Tibial artery (tissue), 4 donors: ENCODE results near the gene GATAD2B.

Experiments used
- DNase-seq, 2 donors: peaks; one replicate each; pipeline ENCODE4 v3.0.0-alpha.2; 2019
- H3K27ac ChIP-seq, 2 donors: fragments of 200-600 bp; sonication (generic) in 1 of 2; 1 replicate in 1 of 2; 2 replicates in 1 of 2; pipeline ENCODE4 v1.5.1; 2018 to 2019; ENCODE audit warnings: mild to moderate bottlenecking in 1 of 2
- H3K27me3 ChIP-seq, 2 donors: fragments of 200-600 bp; sonication (generic) in 1 of 2; one replicate each; pipeline versions ENCODE4 v1.5.1 to v1.6.0; 2016 to 2019
- H3K36me3 ChIP-seq, 3 donors: fragments of 200-600 bp; sonication (generic) in 2 of 3; one replicate each; pipeline ENCODE4 v1.5.1; 2016 to 2019; ENCODE audit warnings: mild to moderate bottlenecking in 2 of 3
- H3K4me1 ChIP-seq, 4 donors: fragments of 200-600 bp; sonication (generic) in 2 of 4; 1 replicate in 3 of 4; 2 replicates in 1 of 4; pipeline ENCODE4 v1.5.1; 2016 to 2019
- H3K4me3 ChIP-seq, 2 donors: fragments of 200-600 bp; sonication (generic) in 1 of 2; 1 replicate in 1 of 2; 2 replicates in 1 of 2; pipeline ENCODE4 v1.5.1; 2018 to 2019; ENCODE audit warnings: mild to moderate bottlenecking in 2 of 2
- H3K9me3 ChIP-seq, 3 donors: fragments of 200-600 bp; sonication (generic) in 1 of 3; one replicate each; pipeline ENCODE4 v1.5.1; 2016 to 2019
- intact Hi-C: fragments of 100-400 bp; cut with DNase I; formaldehyde crosslinking; loops from one replicate; pipeline ENCODE4 v1.15.0; 2023; ENCODE audit warnings: low total_unique reads
- TF ChIP-seq, protein P1 (sequence below), 2 experiments: fragments of 200-600 bp in 1 of 2; fragments of 450-650 bp in 1 of 2; IDR thresholded peaks; one replicate each; pipeline ENCODE4 v1.5.1; 2017 to 2019; ENCODE audit warnings: antibody characterized with exemption in 2 of 2, mild to moderate bottlenecking in 1 of 2, moderate library complexity in 1 of 2

Gene GATAD2B

DNA sequence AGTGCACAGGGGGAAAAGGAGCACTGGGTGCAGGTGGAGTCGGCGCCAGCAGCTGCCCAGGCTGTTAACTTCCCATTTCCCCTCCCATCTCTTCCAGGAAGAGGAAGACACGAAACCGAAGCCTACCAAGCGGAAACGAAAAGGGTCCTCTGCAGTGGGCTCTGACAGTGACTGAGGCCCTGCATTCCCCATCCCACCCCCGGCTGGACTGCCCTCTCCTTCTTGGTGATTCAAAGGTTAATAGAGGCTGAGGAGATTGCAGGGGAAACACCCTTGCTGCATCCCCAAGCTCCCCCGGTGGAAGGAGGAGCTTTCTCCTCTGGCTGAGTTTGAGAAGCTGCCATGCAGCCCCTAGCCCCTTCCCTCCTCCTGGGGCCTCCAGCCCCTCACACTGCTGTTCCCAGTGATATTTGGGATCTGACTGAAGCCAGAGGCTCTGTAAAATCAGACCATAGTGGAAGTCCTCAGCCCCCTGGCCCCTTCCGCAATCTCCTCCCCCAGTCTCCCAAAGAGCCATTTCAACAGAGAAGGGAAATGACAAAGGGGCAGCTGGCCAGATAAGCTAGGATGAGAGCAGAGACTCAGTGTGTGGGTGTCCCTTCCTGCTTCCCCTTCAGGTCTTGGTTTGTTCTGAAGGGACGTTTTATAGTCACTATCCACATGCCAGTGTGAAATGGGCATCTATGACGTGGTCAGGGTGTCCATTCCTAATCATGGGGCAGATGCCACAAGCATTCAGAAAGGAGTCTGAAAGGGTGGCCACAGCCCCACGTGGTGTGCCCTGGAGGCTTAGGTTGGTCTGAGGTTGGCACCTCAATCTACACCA, 149.5 kb downstream of the GATAD2B start:
- H3K4me1 ChIP-seq = peaks cover 0 to 50% (median 37%) of the 10 kb centered on the region in 4 donors
- peak overlapping the region; percentile 91 to 93 for H3K27ac ChIP-seq
- intact Hi-C loops = loop anchor here (2.0 kb wide), 1 partner anchor 95 kb away; the partner anchor contains the start of gene NPR1

DNA sequence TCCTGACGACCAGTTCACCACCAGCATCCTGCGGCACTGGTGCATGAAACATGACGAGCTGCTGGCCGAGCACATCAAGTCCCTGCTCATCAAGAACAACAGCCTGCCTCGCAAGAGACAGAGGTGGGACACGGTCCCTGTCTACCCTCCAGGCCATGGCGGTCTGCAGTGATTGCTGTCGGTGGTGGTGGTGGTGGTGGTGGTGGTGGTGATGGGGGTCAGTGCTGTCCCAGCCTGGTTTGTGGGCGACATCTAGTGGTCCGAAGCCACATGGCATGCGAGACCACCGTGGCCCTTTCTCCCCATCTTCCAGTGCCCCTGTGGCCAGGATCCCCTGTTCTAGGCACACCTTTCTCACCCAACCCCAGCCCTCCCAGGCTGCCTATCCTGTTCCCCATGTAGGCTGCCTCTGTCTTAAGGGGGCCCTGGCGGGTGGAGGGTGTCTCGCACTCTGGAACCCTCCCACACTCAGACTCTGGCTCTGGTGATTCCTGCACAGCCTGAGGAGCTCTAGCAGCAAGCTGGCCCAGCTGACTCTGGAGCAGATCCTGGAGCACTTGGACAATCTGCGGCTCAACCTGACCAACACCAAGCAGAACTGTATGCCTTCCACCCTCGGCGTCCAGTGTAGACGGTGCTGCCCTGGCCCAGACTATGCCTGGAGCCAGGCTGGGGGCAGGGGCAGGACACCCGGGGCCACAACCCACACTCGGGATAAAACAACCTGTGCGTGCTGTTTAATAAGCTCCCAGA, 150.8 kb downstream of the GATAD2B start:
- intact Hi-C loops = loop anchor here (2.0 kb wide), 1 partner anchor 93 kb away; the partner anchor contains the start of gene NPR1
- peak in 1 of 2 donors; percentile 50 for DNase-seq
- Histone ChIP-seq H3K9me3 (no peaks in the 10 kb centered on the region), H3K4me1 (peaks cover 0 to 37% (median 24%) of the 10 kb centered on the region in 4 donors), H3K36me3 (peaks cover 46 to 66% (median 62%) of the 10 kb centered on the region in 3 donors), H3K27me3 (no peaks in the 10 kb centered on the region), H3K4me3 (no peak overlapping the region), H3K27ac (peak overlapping the region; percentile 91 to 93)
- TF ChIP-seq, protein P1, sequence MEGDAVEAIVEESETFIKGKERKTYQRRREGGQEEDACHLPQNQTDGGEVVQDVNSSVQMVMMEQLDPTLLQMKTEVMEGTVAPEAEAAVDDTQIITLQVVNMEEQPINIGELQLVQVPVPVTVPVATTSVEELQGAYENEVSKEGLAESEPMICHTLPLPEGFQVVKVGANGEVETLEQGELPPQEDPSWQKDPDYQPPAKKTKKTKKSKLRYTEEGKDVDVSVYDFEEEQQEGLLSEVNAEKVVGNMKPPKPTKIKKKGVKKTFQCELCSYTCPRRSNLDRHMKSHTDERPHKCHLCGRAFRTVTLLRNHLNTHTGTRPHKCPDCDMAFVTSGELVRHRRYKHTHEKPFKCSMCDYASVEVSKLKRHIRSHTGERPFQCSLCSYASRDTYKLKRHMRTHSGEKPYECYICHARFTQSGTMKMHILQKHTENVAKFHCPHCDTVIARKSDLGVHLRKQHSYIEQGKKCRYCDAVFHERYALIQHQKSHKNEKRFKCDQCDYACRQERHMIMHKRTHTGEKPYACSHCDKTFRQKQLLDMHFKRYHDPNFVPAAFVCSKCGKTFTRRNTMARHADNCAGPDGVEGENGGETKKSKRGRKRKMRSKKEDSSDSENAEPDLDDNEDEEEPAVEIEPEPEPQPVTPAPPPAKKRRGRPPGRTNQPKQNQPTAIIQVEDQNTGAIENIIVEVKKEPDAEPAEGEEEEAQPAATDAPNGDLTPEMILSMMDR (IDR thresholded peaks at IDR 0.05) = peak; percentile 49 to 53

More for the DNA sequence above, 149.5 kb downstream of the GATAD2B start:
- no peak for DNase-seq
- TF ChIP-seq, protein P1 (IDR thresholded peaks at IDR 0.05) = no peak
- Histone ChIP-seq H3K9me3 (no peaks in the 10 kb centered on the region), H3K27me3 (no peaks in the 10 kb centered on the region), H3K4me3 (no peak overlapping the region), H3K36me3 (peaks cover 33 to 58% (median 49%) of the 10 kb centered on the region in 3 donors)

DNA sequence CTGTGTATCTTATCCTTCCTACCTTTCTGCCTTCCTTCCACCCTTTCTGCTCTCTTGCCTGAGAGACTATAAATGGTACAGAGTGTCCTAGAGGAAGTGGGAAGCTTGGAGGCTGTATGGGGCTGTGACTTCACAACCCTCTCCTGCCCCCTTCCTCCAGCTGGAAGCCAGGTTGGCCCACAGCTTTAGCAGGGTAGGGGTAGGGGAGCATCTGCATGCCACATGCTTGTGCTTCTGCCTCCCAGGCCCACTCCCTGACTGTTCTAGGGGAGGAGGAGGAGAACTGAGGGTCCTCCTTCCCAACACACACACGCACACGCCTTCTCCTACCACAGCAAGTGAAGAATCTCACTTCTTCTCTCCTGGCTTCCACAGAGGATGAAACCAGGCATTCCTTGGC, 151.5 kb downstream of the GATAD2B start:
- Histone ChIP-seq H3K9me3 (no peaks in the 10 kb centered on the region), H3K4me3 (no peak overlapping the region), H3K27ac (peak overlapping the region; percentile 50 to 91), H3K27me3 (no peaks in the 10 kb centered on the region), H3K4me1 (peaks cover 0 to 29% (median 16%) of the 10 kb centered on the region in 4 donors), H3K36me3 (peaks cover 49 to 73% (median 67%) of the 10 kb centered on the region in 3 donors)
- TF ChIP-seq, protein P1 (IDR thresholded peaks at IDR 0.05) = no peak
- intact Hi-C loops = no loop called here
- no peak for DNase-seq

DNA sequence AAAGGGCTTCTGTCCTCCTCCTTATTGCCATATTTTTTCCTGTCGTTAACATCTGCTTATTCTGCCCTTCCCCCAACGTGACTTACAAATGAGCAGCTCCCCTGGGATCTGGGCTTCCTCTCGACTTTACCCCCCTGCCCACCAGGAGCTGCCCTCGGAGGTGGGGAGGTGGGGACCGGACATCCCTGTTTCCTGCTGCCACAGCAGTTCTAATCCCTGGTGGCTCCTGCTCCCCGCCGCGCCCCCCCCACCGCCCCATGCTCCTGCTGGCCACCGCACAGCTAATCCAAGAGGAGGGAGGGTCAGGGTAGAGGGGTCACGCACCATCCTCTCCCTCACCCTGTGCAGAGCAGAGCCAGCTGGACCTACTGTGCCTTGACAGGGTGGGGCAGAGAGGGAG, 152.0 kb downstream of the GATAD2B start:
- DNase-seq = no peak

DNA sequence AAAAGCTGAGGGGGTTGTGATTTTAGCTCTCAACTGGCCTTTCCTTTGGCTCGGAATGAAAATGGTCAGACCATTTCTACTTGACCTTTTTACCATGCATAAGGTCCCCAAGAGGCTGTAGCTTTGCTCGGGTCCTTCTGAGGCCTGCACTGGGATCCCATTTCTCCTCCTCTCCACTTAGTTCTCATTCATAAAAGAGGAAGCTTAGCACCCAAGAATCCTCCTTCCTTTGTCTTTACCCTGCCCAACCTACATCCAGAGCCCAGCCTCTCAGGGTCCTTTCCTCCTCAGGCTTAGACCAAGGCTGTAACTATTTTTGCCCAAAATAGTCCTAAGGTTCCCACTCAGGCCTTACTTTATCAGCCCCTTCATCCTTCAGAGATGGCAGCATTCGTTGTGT, 153.6 kb downstream of the GATAD2B start:
- H3K27me3 ChIP-seq = no peaks in the 10 kb centered on the region
- DNase-seq = no peak
- peak overlapping the region in 1 of 2 donors; percentile 0 for H3K27ac ChIP-seq
- no peaks in the 10 kb centered on the region for H3K9me3 ChIP-seq
- H3K36me3 ChIP-seq = peaks cover 69 to 93% (median 81%) of the 10 kb centered on the region in 3 donors
- intact Hi-C loops = no loop called here
- H3K4me3 ChIP-seq = no peak overlapping the region
- TF ChIP-seq, protein P1 (IDR thresholded peaks at IDR 0.05) = no peak
- H3K4me1 ChIP-seq = peaks cover 0 to 17% (median 8%) of the 10 kb centered on the region in 4 donors

More for the DNA sequence above, 152.0 kb downstream of the GATAD2B start:
- Histone ChIP-seq H3K9me3 (no peaks in the 10 kb centered on the region), H3K36me3 (peaks cover 53 to 77% (median 67%) of the 10 kb centered on the region in 3 donors), H3K4me3 (no peak overlapping the region), H3K27ac (peak overlapping the region; percentile 50 to 91), H3K27me3 (no peaks in the 10 kb centered on the region), H3K4me1 (peaks cover 0 to 26% (median 15%) of the 10 kb centered on the region in 4 donors)
- TF ChIP-seq, protein P1 (IDR thresholded peaks at IDR 0.05) = no peak
- intact Hi-C loops = no loop called here
